GM12878 (cell line): ENCODE data around the gene ADCY1. TPM values are rescaled to one million over a fixed set of nuclear protein-coding genes. Genes with fewer than 3 reads are reported as not detected.

Experiments used
- ATAC-seq: fragments of 200-7000 bp; cut with Tn5 transposase; 3 replicates; pipeline ENCODE4 v1.9.1; 2020; ENCODE audit warnings: mild to moderate bottlenecking, moderate library complexity
- BruUV-seq: library from RNA; stranded (reverse); fragments of 400-500 nt; replicated peaks from 2 replicates; lab custom pipeline; 2021; lab: Mats Ljungman, UMichigan
- CTCF ChIA-PET: fragments of 300-600 bp; sonication (Branson Sonifier 250); formaldehyde crosslinking; extraction: SDS; loops from one replicate; lab custom pipeline; 2021; ENCODE audit warnings: inconsistent platforms; lab: Yijun Ruan, JAX
- POLR2A ChIA-PET: fragments of 350-600 bp; formaldehyde crosslinking; extraction: SDS; loops from one replicate; lab custom pipeline; 2021; ENCODE audit warnings: inconsistent platforms; lab: Charles Lee
- RAD21 ChIA-PET: fragments of 300-600 bp; sonication (Branson Sonifier 250); formaldehyde crosslinking; loops from one replicate; lab custom pipeline; 2023; ENCODE audit warnings: antibody characterized with exemption; ENCODE audit not compliant: unreplicated experiment; lab: Charles Lee
- SMC1A ChIA-PET: fragments of 300-600 bp; sonication (Branson Sonifier 250); formaldehyde crosslinking; loops from one replicate; lab custom pipeline; 2023; ENCODE audit not compliant: unreplicated experiment, uncharacterized antibody; lab: Charles Lee
- DNase-seq: peaks from one replicate; pipeline ENCODE4 v3.0.0-alpha.2; 2011; ENCODE audit warnings: low read depth, low spot score
- FAIRE-seq: peaks from 3 replicates; lab custom pipeline; 2011; peaks lifted over from hg19 to GRCh38; lab: Jason Lieb, UNC
- H2AFZ ChIP-seq: 2 replicates; pipeline ENCODE4 v1.6.0; 2011; ENCODE audit warnings: low read depth, low read length, control low read depth; ENCODE audit not compliant: control insufficient read depth
- H3K27ac ChIP-seq: 2 replicates; pipeline ENCODE4 v1.5.1; 2011; ENCODE audit warnings: control low read depth; ENCODE audit not compliant: control insufficient read depth, insufficient read depth
- H3K27me3 ChIP-seq, 2 experiments: replicated peaks in 1 of 2; 2 replicates each; pipeline versions ENCODE4 v1.6.0 to v1.6.1; 2011; ENCODE audit warnings: low read length in 1 of 2; ENCODE audit not compliant: control insufficient read depth in 2 of 2, insufficient read depth in 2 of 2
- H3K36me3 ChIP-seq, 2 experiments: 2 replicates each; pipeline ENCODE4 v1.5.1; 2011; ENCODE audit warnings: low read length in 1 of 2; ENCODE audit not compliant: control insufficient read depth in 2 of 2, insufficient read depth in 2 of 2
- H3K4me1 ChIP-seq: 2 replicates; pipeline ENCODE4 v1.6.1; 2011; ENCODE audit warnings: mild to moderate bottlenecking, low read length, moderate library complexity, mixed read lengths; ENCODE audit not compliant: control insufficient read depth, insufficient read depth
- H3K4me2 ChIP-seq: 2 replicates; pipeline ENCODE4 v1.6.0; 2011; ENCODE audit warnings: control low read depth; ENCODE audit not compliant: control insufficient read depth, insufficient read depth
- H3K4me3 ChIP-seq: fragments of 200-600 bp; sonication (generic); 2 replicates; pipeline ENCODE4 v1.5.1; 2016
- H3K79me2 ChIP-seq: 2 replicates; pipeline ENCODE4 v1.6.0; 2011; ENCODE audit warnings: low read length; ENCODE audit not compliant: control insufficient read depth, insufficient read depth
- H3K9ac ChIP-seq: 2 replicates; pipeline ENCODE4 v1.8.0; 2011; ENCODE audit warnings: low read length, control low read depth, mixed read lengths; ENCODE audit not compliant: control insufficient read depth, insufficient read depth
- H3K9me3 ChIP-seq: replicated peaks from 3 replicates; pipeline ENCODE4 v1.5.1; 2011; ENCODE audit warnings: mild to moderate bottlenecking, low read length; ENCODE audit not compliant: control insufficient read depth, insufficient read depth
- H4K20me1 ChIP-seq: 2 replicates; pipeline ENCODE4 v1.6.0; 2011; ENCODE audit not compliant: control insufficient read depth, insufficient read depth
- BRCA1 ChIP-seq: IDR thresholded peaks from 2 replicates; pipeline ENCODE4 v1.6.1; 2011; ENCODE audit warnings: low read depth, low read length, improper control_type of control experiment
- CREB1 ChIP-seq: IDR thresholded peaks from 2 replicates; pipeline ENCODE4 v1.6.1; 2012; ENCODE audit warnings: low read depth, mild to moderate bottlenecking, inconsistent platforms
- EED ChIP-seq: sonication (generic); IDR thresholded peaks from 2 replicates; pipeline ENCODE4 v1.6.1; 2016; ENCODE audit warnings: antibody characterized with exemption, low read depth
- EGR1 ChIP-seq, 2 experiments: IDR thresholded peaks; 1 replicate in 1 of 2; 2 replicates in 1 of 2; pipeline ENCODE4 v1.6.1; 2011 to 2012; ENCODE audit warnings: low read depth in 2 of 2, low read length in 2 of 2, borderline replicate concordance in 1 of 2, mild to moderate bottlenecking in 1 of 2, moderate library complexity in 1 of 2
- EZH2 ChIP-seq: IDR thresholded peaks from 2 replicates; pipeline ENCODE4 v1.6.1; 2012; ENCODE audit warnings: low read depth, mild to moderate bottlenecking, control low read depth, inconsistent platforms, low read length, borderline replicate concordance; ENCODE audit not compliant: control insufficient read depth
- HCFC1 ChIP-seq: fragments of 150-350 bp; IDR thresholded peaks from 2 replicates; pipeline ENCODE4 v1.6.1; 2014; ENCODE audit warnings: low read length
- IRF4 ChIP-seq: IDR thresholded peaks from 2 replicates; pipeline ENCODE4 v1.6.1; 2011; ENCODE audit warnings: low read depth, low read length
- PML ChIP-seq: IDR thresholded peaks from 2 replicates; pipeline ENCODE4 v1.6.1; 2012; ENCODE audit warnings: low read length, inconsistent platforms
- POLR2AphosphoS5 ChIP-seq: IDR thresholded peaks from 2 replicates; pipeline ENCODE4 v1.6.1; 2011; ENCODE audit warnings: mild to moderate bottlenecking, low read length, inconsistent platforms
- SREBF2 ChIP-seq: IDR thresholded peaks from 2 replicates; pipeline ENCODE4 v1.6.1; 2012; ENCODE audit warnings: mild to moderate bottlenecking, low read length
- ZBTB11 ChIP-seq: fragments of 450-650 bp; formaldehyde crosslinking; IDR thresholded peaks from 2 replicates; pipeline ENCODE4 v1.5.0; 2022; ENCODE audit warnings: mild to moderate bottlenecking, missing genetic modification characterization
- ZNF217 ChIP-seq: fragments of 450-650 bp; IDR thresholded peaks from 2 replicates; pipeline ENCODE4 v1.6.1; 2017; ENCODE audit warnings: antibody characterized with exemption, mild to moderate bottlenecking
- ZNF24 ChIP-seq: fragments of 450-650 bp; IDR thresholded peaks from 2 replicates; pipeline ENCODE4 v1.6.1; 2017; ENCODE audit warnings: antibody characterized with exemption, mild to moderate bottlenecking
- ZNF622 ChIP-seq: fragments of 450-650 bp; IDR thresholded peaks from 2 replicates; pipeline ENCODE4 v1.6.1; 2017; ENCODE audit warnings: mild to moderate bottlenecking, inconsistent platforms
- WGBS: methylation state at CpG from one replicate; pipeline ENCODE4 v1.1.6; 2016; ENCODE audit warnings: low lambda C conversion rate; ENCODE audit not compliant: insufficient replicate concordance, insufficient coverage; ENCODE audit errors: missing lambda C conversion rate; 5-methylcytosine and 5-hydroxymethylcytosine counted together
- in situ Hi-C: fragments of 300-500 bp; cut with MboI; formaldehyde crosslinking; loops from 9 replicates; pipeline ENCODE4 v1.14.3; 2018; ENCODE audit warnings: mixed read lengths
- intact Hi-C: fragments of 100-400 bp; cut with micrococcal nuclease; formaldehyde crosslinking; loops from one replicate; pipeline ENCODE4 v1.14.2; 2022; ENCODE audit not compliant: unreplicated experiment
- polyA plus RNA-seq, 11 experiments: library from polyadenylated mRNA; depleted of rRNA in 4 of 11; unstranded in 6 of 11; stranded (reverse) in 5 of 11; fragments of >200 nt; fragmentation: Nextera tagmentation in 4 of 11; fragmentation: Illumina TruSeq in 1 of 11; extraction: Ambion mirVana in 4 of 11; extraction: Trizol in 1 of 11; gene quantifications; 1 replicate in 1 of 11; 2 replicates in 10 of 11; pipeline versions ENCODE4 v1.2.1 to v1.2.3, GENCODE V29; 2011 to 2016; ENCODE audit warnings: inconsistent platforms in 2 of 11, missing spikeins in 2 of 11, low read depth in 1 of 11
- total RNA-seq, 4 experiments: library from RNA; depleted of rRNA in 3 of 4; stranded (reverse); fragments of >200 nt in 3 of 4; fragmentation: Illumina TruSeq in 1 of 4; extraction: Trizol in 1 of 4; gene quantifications; 2 replicates each; pipeline versions ENCODE4 v1.2.1 to v1.2.3, GENCODE V29; 2013 to 2021

The ADCY1 gene
- total and polyA plus RNA-seq, 10 of the 15 experiments (the other 5 are each of a cell fraction or from before 2014, with no cell fraction given) = 0.13 to 1.4 (median 0.45) TPM; not detected in 1

- TF ChIP-seq CREB1 (no peak), ZNF217 (no peak), ZNF24 (no peak), POLR2AphosphoS5 (no peak), EZH2 (no peak)
Measured at GRCh38 chr7:45568536-45569289, 5.5 kb upstream of the ADCY1 start (continued).

- no peak overlapping the region for H3K4me3 ChIP-seq
- H3K79me2 ChIP-seq = no peaks in the 10 kb centered on the region
- SMC1A ChIA-PET = no interaction called here
- no peak overlapping the region for H3K27ac ChIP-seq
- no TSS peak for BruUV-seq
- no peaks in the 10 kb centered on the region for H3K9me3 ChIP-seq
- TF ChIP-seq SREBF2 (no peak), BRCA1 (no peak), ZBTB11 (no peak), PML (no peak), HCFC1 (no peak), IRF4 (no peak), EED (no peak), EGR1 (IDR thresholded peaks at IDR 0.05; ENCODE audit: borderline replicate concordance in 1 of 2, low read depth in 2 of 2, low read length in 2 of 2) (no peak), ZNF622 (no peak)
- TF ChIP-seq, all 136 proteins: peak for 0
- H3K4me1 ChIP-seq = no peaks in the 10 kb centered on the region
- 19% methylated on average over 1 of the region's 1 CpG for WGBS
- ChIA-PET POLR2A (no interaction called here), RAD21 (no interaction called here), CTCF (no interaction called here)
- DNase-seq (no peak), ATAC-seq (no peak), FAIRE-seq (no peak)
- peaks cover 1 to 5% of the 10 kb centered on the region in 2 experiments; a peak in 3 of 4 replicates for H3K27me3 ChIP-seq
- H4K20me1 ChIP-seq = no peaks in the 10 kb centered on the region
- in situ Hi-C loops (no loop called here), intact Hi-C loops (no loop called here)
- no peak overlapping the region for H3K9ac ChIP-seq
- H3K36me3 ChIP-seq = no peaks in the 10 kb centered on the region
- H2AFZ ChIP-seq = no peak overlapping the region
- H3K4me2 ChIP-seq = no peak overlapping the region
Measured at GRCh38 chr7:45569290-45569685, 4.9 kb upstream of the ADCY1 start.
